SK-N-SH (cell line): ENCODE results near the gene PTAR1. TPM values are rescaled to one million over a fixed set of nuclear protein-coding genes. Genes with fewer than 3 reads are reported as not detected.

Experiments
- CTCF ChIA-PET: fragments of 300-600, 350-600 bp; formaldehyde crosslinking; extraction: SDS; loops from one replicate; lab custom pipeline; 2021; lab: Yijun Ruan, JAX
- POLR2A ChIA-PET: fragments of 350-600 bp; sonication (Branson Sonifier 250); formaldehyde crosslinking; extraction: SDS; loops from one replicate; lab custom pipeline; 2020; ENCODE audit warnings: antibody characterized with exemption, inconsistent platforms; lab: Yijun Ruan, JAX
- DNase-seq: peaks from one replicate; pipeline ENCODE4 v3.0.0; 2012
- H2AFZ ChIP-seq: fragments of 200-600 bp; sonication (generic); 2 replicates; pipeline ENCODE4 v1.8.1; 2016; ENCODE audit warnings: antibody characterized with exemption, mild to moderate bottlenecking, low read depth
- H3F3A ChIP-seq: fragments of 200-600 bp; sonication (generic); replicated peaks from 2 replicates; pipeline ENCODE3; 2016; ENCODE audit warnings: antibody characterized with exemption, mild to moderate bottlenecking; ENCODE audit not compliant: insufficient read depth
- H3K27ac ChIP-seq, 2 experiments: fragments of 200-500 bp in 1 of 2; fragments of 200-600 bp in 1 of 2; sonication (Bioruptor generic) in 1 of 2; sonication (generic), shearing (Covaris generic) in 1 of 2; 2 replicates each; pipeline versions ENCODE4 v1.5.1 to v1.6.1; 2014 to 2016; ENCODE audit warnings: low read depth in 2 of 2, inconsistent platforms in 1 of 2, low read length in 1 of 2, mild to moderate bottlenecking in 1 of 2, mixed read lengths in 1 of 2
- H3K27me3 ChIP-seq: fragments of 200-600 bp; sonication (generic), shearing (Covaris generic); 2 replicates; pipeline ENCODE4 v1.6.1; 2016; ENCODE audit warnings: mixed run types; ENCODE audit not compliant: insufficient read depth
- H3K36me3 ChIP-seq, 2 experiments: fragments of 200-500 bp in 1 of 2; fragments of 200-600 bp in 1 of 2; sonication (Bioruptor generic) in 1 of 2; sonication (generic) in 1 of 2; replicated peaks in 1 of 2; 2 replicates each; pipeline versions ENCODE3 to v1.5.1; 2014 to 2016; ENCODE audit warnings: low read length in 1 of 2, mild to moderate bottlenecking in 1 of 2; ENCODE audit not compliant: insufficient read depth in 2 of 2, control insufficient read depth in 1 of 2
- H3K4me1 ChIP-seq, 2 experiments: fragments of 200-500 bp in 1 of 2; fragments of 200-600 bp in 1 of 2; sonication (Bioruptor generic) in 1 of 2; sonication (generic), shearing (Covaris generic) in 1 of 2; 2 replicates each; pipeline versions ENCODE4 v1.5.1 to v1.6.1; 2014 to 2016; ENCODE audit warnings: low read depth in 1 of 2, low read length in 1 of 2, mixed run types in 1 of 2; ENCODE audit not compliant: insufficient read depth in 2 of 2, control insufficient read depth in 1 of 2
- H3K4me2 ChIP-seq: fragments of 200-600 bp; sonication (generic), shearing (Covaris generic); 2 replicates; pipeline ENCODE4 v1.6.1; 2017; ENCODE audit warnings: mixed run types
- H3K4me3 ChIP-seq, 2 experiments: fragments of 200-500 bp in 1 of 2; fragments of 200-600 bp in 1 of 2; sonication (Bioruptor generic) in 1 of 2; sonication (generic), shearing (Covaris generic) in 1 of 2; 2 replicates each; pipeline versions ENCODE4 v1.5.1 to v1.8.1; 2014 to 2016; ENCODE audit warnings: low read depth in 2 of 2, inconsistent platforms in 1 of 2, low read length in 1 of 2, mild to moderate bottlenecking in 1 of 2, mixed read lengths in 1 of 2, moderate library complexity in 1 of 2
- H3K79me2 ChIP-seq: fragments of 200-600 bp; sonication (generic); 2 replicates; pipeline ENCODE4 v1.8.1; 2017; ENCODE audit warnings: mild to moderate bottlenecking; ENCODE audit not compliant: insufficient read depth
- H3K9ac ChIP-seq: fragments of 200-600 bp; sonication (generic); 2 replicates; pipeline ENCODE4 v1.6.1; 2017; ENCODE audit warnings: mixed run types
- H3K9me2 ChIP-seq: fragments of 200-600 bp; sonication (generic); 2 replicates; pipeline ENCODE4 v1.6.1; 2017; ENCODE audit warnings: mixed run types
- H3K9me3 ChIP-seq: fragments of 200-600 bp; sonication (generic); 2 replicates; pipeline ENCODE4 v1.6.1; 2017; ENCODE audit warnings: mixed run types, mild to moderate bottlenecking, moderate library complexity
- H4K20me1 ChIP-seq: fragments of 200-600 bp; sonication (generic); 2 replicates; pipeline ENCODE4 v1.6.1; 2017; ENCODE audit warnings: mild to moderate bottlenecking, mixed run types; ENCODE audit not compliant: insufficient read depth
- CTCF ChIP-seq: fragments of 200-600 bp; sonication (generic); IDR thresholded peaks from 2 replicates; pipeline ENCODE4 v1.6.1; 2017; ENCODE audit warnings: antibody characterized with exemption, mild to moderate bottlenecking, moderate library complexity
- EZH2phosphoT487 ChIP-seq: fragments of 200-600 bp; sonication (generic); IDR thresholded peaks from 2 replicates; pipeline ENCODE4 v1.6.1; 2017; ENCODE audit warnings: low read depth, mixed run types, mild to moderate bottlenecking, antibody characterized with exemption, moderate library complexity, borderline replicate concordance
- FOXM1 ChIP-seq: IDR thresholded peaks from 2 replicates; pipeline ENCODE4 v1.4.0; 2012; ENCODE audit warnings: low read depth, mild to moderate bottlenecking
- GABPA ChIP-seq: IDR thresholded peaks from 2 replicates; pipeline ENCODE4 v1.4.0; 2012; ENCODE audit warnings: low read depth, mild to moderate bottlenecking
- GATA2 ChIP-seq: sonication (generic); formaldehyde crosslinking; IDR thresholded peaks from 2 replicates; pipeline ENCODE4 v1.5.0; 2020; ENCODE audit warnings: mild to moderate bottlenecking, missing genetic modification reagents
- IRF3 ChIP-seq: fragments of 150-350 bp; IDR thresholded peaks from 2 replicates; pipeline ENCODE4 v1.6.1; 2016; ENCODE audit warnings: mild to moderate bottlenecking, low read depth, low read length
- MEF2A ChIP-seq: IDR thresholded peaks from 2 replicates; pipeline ENCODE4 v1.4.0; 2012; ENCODE audit warnings: low read depth, borderline replicate concordance
- POLR2AphosphoS5 ChIP-seq: IDR thresholded peaks from 2 replicates; pipeline ENCODE4 v1.6.1; 2012; ENCODE audit warnings: low read depth, low read length
- RCOR1 ChIP-seq: fragments of 150-350 bp; IDR thresholded peaks from 2 replicates; pipeline ENCODE4 v1.6.1; 2017; ENCODE audit warnings: antibody characterized with exemption, low read length
- RFX5 ChIP-seq: IDR thresholded peaks from 2 replicates; pipeline ENCODE4 v1.6.1; 2012; ENCODE audit warnings: mild to moderate bottlenecking, improper control_type of control experiment, low read length
- SMC3 ChIP-seq: IDR thresholded peaks from 2 replicates; pipeline ENCODE4 v1.6.1; 2012; ENCODE audit warnings: low read depth, low read length, improper control_type of control experiment
- WGBS: methylation state at CpG from one replicate; pipeline ENCODE4 v1.1.6; 2017; ENCODE audit warnings: low lambda C conversion rate; 5-methylcytosine and 5-hydroxymethylcytosine counted together
- polyA plus RNA-seq, 3 experiments: library from polyadenylated mRNA; depleted of rRNA; stranded (reverse); fragments of >200 nt; gene quantifications; 2 replicates each; pipeline ENCODE4 v1.2.3, GENCODE V29; 2012

Gene PTAR1
- polyA plus RNA-seq, 1 of the 3 experiments (the other 2 are of a cell fraction): 4.7 TPM

- TF ChIP-seq RCOR1: no peak
- TF ChIP-seq IRF3: no peak
- TF ChIP-seq MEF2A: no peak
- no peak for TF ChIP-seq EZH2phosphoT487
Observed at GRCh38 chr9:69773258-69773657, 13.4 kb upstream of the PTAR1 start (continued).

- ChIA-PET CTCF (no interaction called here), POLR2A (no interaction called here)
- no peaks in the 10 kb centered on the region for H3K9me3 ChIP-seq
- H3K27ac ChIP-seq: no peak overlapping the region
- H3K36me3 ChIP-seq: no peaks in the 10 kb centered on the region
- H3K79me2 ChIP-seq: no peaks in the 10 kb centered on the region
- no peak overlapping the region for H2AFZ ChIP-seq
- H3K4me3 ChIP-seq: no peak overlapping the region
- H3K9ac ChIP-seq: no peak overlapping the region
- H3K4me2 ChIP-seq: no peak overlapping the region
- 52% methylated on average over 4 of the region's 4 CpGs for WGBS
- TF ChIP-seq GATA2 (CRISPR knock-in tag): no peak
- no peaks in the 10 kb centered on the region for H4K20me1 ChIP-seq
- no peaks in the 10 kb centered on the region for H3K4me1 ChIP-seq
- no peak for DNase-seq
- H3K27me3 ChIP-seq: no peaks in the 10 kb centered on the region
- H3F3A ChIP-seq: no peaks in the 10 kb centered on the region
- H3K9me2 ChIP-seq: no peaks in the 10 kb centered on the region
Observed at GRCh38 chr9:69771775-69772418, 12.1 kb upstream of the PTAR1 start.

GRCh38 chr9:69768716-69769115, 8.9 kb upstream of the PTAR1 start:
- H3K27ac ChIP-seq: no peak overlapping the region
- no peak overlapping the region for H3K9ac ChIP-seq
- no peak for DNase-seq
- no peaks in the 10 kb centered on the region for H3K4me1 ChIP-seq
- WGBS: 78% methylated on average over 1 of the region's 1 CpG
- no peak overlapping the region for H2AFZ ChIP-seq
- POLR2A ChIA-PET: no interaction called here
- no peaks in the 10 kb centered on the region for H3F3A ChIP-seq
- TF ChIP-seq RFX5 (no peak), CTCF (no peak), POLR2AphosphoS5 (no peak), SMC3 (no peak), GABPA (no peak), FOXM1 (no peak)
- no peaks in the 10 kb centered on the region for H3K9me2 ChIP-seq
- no peaks in the 10 kb centered on the region for H4K20me1 ChIP-seq
- CTCF ChIA-PET: interaction anchor here (0.9 to 1.0 kb wide), 2 partner anchors 37 to 151 kb away, joined by 3 read pairs; no protein-coding TSS in a partner anchor
- no peaks in the 10 kb centered on the region for H3K36me3 ChIP-seq
- H3K9me3 ChIP-seq: no peaks in the 10 kb centered on the region
- no peak overlapping the region for H3K4me3 ChIP-seq
- no peaks in the 10 kb centered on the region for H3K79me2 ChIP-seq
- H3K27me3 ChIP-seq: no peaks in the 10 kb centered on the region
- H3K4me2 ChIP-seq: no peak overlapping the region
